ENCODE measurements around the gene CEPT1. TPM values are rescaled to one million over a fixed set of nuclear protein-coding genes. Genes with fewer than 3 reads are reported as not detected.

Gene CEPT1
- total RNA-seq, 1 donor from 2014 or later, result 127 TPM

GRCh38 chr1:111227851-111228747, 88.1 kb downstream of the CEPT1 start:
- Mint-ChIP-seq H3K4me1 (ENCODE audit: unreplicated experiment) (peaks cover 5% of the 10 kb centered on the region), H3K36me3 (ENCODE audit: low read depth, unreplicated experiment) (no peaks in the 10 kb centered on the region), H3K27me3 (ENCODE audit: unreplicated experiment) (peaks cover 2% of the 10 kb centered on the region), H3K9me3 (ENCODE audit: unreplicated experiment) (no peaks in the 10 kb centered on the region), H3K27ac (ENCODE audit: unreplicated experiment) (no peak overlapping the region), H3K4me3 (ENCODE audit: unreplicated experiment) (no peak overlapping the region)
- no peak for DNase-seq (ENCODE audit: low spot score)
- TF ChIP-seq CTCF (IDR thresholded peaks at IDR 0.05; ENCODE audit: unreplicated experiment), result no peak

GRCh38 chr1:111228748-111229126, 88.7 kb downstream of the CEPT1 start:
- DNase-seq (ENCODE audit: low spot score), result no peak
- Mint-ChIP-seq H3K4me1 (ENCODE audit: unreplicated experiment) (peaks cover 2% of the 10 kb centered on the region), H3K9me3 (ENCODE audit: unreplicated experiment) (no peaks in the 10 kb centered on the region), H3K4me3 (ENCODE audit: unreplicated experiment) (no peak overlapping the region), H3K27ac (ENCODE audit: unreplicated experiment) (no peak overlapping the region), H3K36me3 (ENCODE audit: low read depth, unreplicated experiment) (no peaks in the 10 kb centered on the region), H3K27me3 (ENCODE audit: unreplicated experiment) (peaks cover 2% of the 10 kb centered on the region)
- TF ChIP-seq CTCF (IDR thresholded peaks at IDR 0.05; ENCODE audit: unreplicated experiment), result no peak

GRCh38 chr1:111232134-111232533, 92.1 kb downstream of the CEPT1 start:
- peaks cover under 1% of the 10 kb centered on the region for H3K27me3 Mint-ChIP-seq (ENCODE audit: unreplicated experiment)
- TF ChIP-seq CTCF (IDR thresholded peaks at IDR 0.05; ENCODE audit: unreplicated experiment), result no peak
- H3K36me3 Mint-ChIP-seq (ENCODE audit: low read depth, unreplicated experiment), result no peaks in the 10 kb centered on the region
- H3K4me3 Mint-ChIP-seq (ENCODE audit: unreplicated experiment), result no peak overlapping the region
- no peaks in the 10 kb centered on the region for H3K4me1 Mint-ChIP-seq (ENCODE audit: unreplicated experiment)
- DNase-seq (ENCODE audit: low spot score), result no peak
- H3K9me3 Mint-ChIP-seq (ENCODE audit: unreplicated experiment), result no peaks in the 10 kb centered on the region
- no peak overlapping the region for H3K27ac Mint-ChIP-seq (ENCODE audit: unreplicated experiment)

GRCh38 chr1:111234258-111234657, 94.2 kb downstream of the CEPT1 start:
- Mint-ChIP-seq H3K4me3 (ENCODE audit: unreplicated experiment) (no peak overlapping the region), H3K27me3 (ENCODE audit: unreplicated experiment) (peaks cover 2% of the 10 kb centered on the region), H3K4me1 (ENCODE audit: unreplicated experiment) (no peaks in the 10 kb centered on the region), H3K27ac (ENCODE audit: unreplicated experiment) (no peak overlapping the region), H3K36me3 (ENCODE audit: low read depth, unreplicated experiment) (no peaks in the 10 kb centered on the region), H3K9me3 (ENCODE audit: unreplicated experiment) (no peaks in the 10 kb centered on the region)
- DNase-seq (ENCODE audit: low spot score), result no peak
- TF ChIP-seq CTCF (IDR thresholded peaks at IDR 0.05; ENCODE audit: unreplicated experiment), result no peak

Other genes with a start within 250 kb of the CEPT1 start
- gene LRIF1, start 176.3 kb upstream of the CEPT1 start, total RNA-seq (ENCODE audit: unreplicated experiment), result 19.9 TPM
- gene DRAM2, start 130 bp upstream of the CEPT1 start, total RNA-seq (ENCODE audit: unreplicated experiment), result 79.8 TPM
- gene DENND2D, start 60.4 kb downstream of the CEPT1 start, total RNA-seq (ENCODE audit: unreplicated experiment), result 3.6 TPM
- gene CHI3L2, start 87.5 kb downstream of the CEPT1 start, total RNA-seq (ENCODE audit: unreplicated experiment), result 1.3 TPM
- not detected for gene CHIA, start 150.6 kb downstream of the CEPT1 start, total RNA-seq (ENCODE audit: unreplicated experiment)